ENCODE measurements around the gene KANSL1.

The KANSL1 gene

GRCh38 chr17:46049656-46050055 is 143.6 kb downstream of the KANSL1 start:
- TF ChIP-seq POLR2AphosphoS5 (IDR thresholded peaks at IDR 0.05; ENCODE audit: low read depth, low read length) (no peak), SIN3A (IDR thresholded peaks at IDR 0.05; ENCODE audit: borderline replicate concordance, insufficient read depth, low read length) (no peak), REST (IDR thresholded peaks at IDR 0.05; ENCODE audit: insufficient read depth in 1 of 2, low read depth in 2 of 2, low read length in 2 of 2) (no peak), FOXP2 (optimal IDR thresholded peaks at IDR 0.05; ENCODE audit: borderline replicate concordance, extremely low read depth, extremely low read length, insufficient read depth) (no peak), TAF1 (IDR thresholded peaks at IDR 0.05; ENCODE audit: borderline replicate concordance, insufficient read depth, low read length) (no peak)

GRCh38 chr17:46047856-46048255 is 145.4 kb downstream of the KANSL1 start:
- no peak for TF ChIP-seq FOXP2 (optimal IDR thresholded peaks at IDR 0.05; ENCODE audit: borderline replicate concordance, extremely low read depth, extremely low read length, insufficient read depth)
- TF ChIP-seq SIN3A (IDR thresholded peaks at IDR 0.05; ENCODE audit: borderline replicate concordance, insufficient read depth, low read length): no peak
- no peak for TF ChIP-seq REST (IDR thresholded peaks at IDR 0.05; ENCODE audit: insufficient read depth in 1 of 2, low read depth in 2 of 2, low read length in 2 of 2)
- TF ChIP-seq POLR2AphosphoS5 (IDR thresholded peaks at IDR 0.05; ENCODE audit: low read depth, low read length): no peak
- TF ChIP-seq TAF1 (IDR thresholded peaks at IDR 0.05; ENCODE audit: borderline replicate concordance, insufficient read depth, low read length): no peak

GRCh38 chr17:46047398-46047797 is 145.8 kb downstream of the KANSL1 start:
- TF ChIP-seq FOXP2 (optimal IDR thresholded peaks at IDR 0.05; ENCODE audit: borderline replicate concordance, extremely low read depth, extremely low read length, insufficient read depth) (no peak), SIN3A (IDR thresholded peaks at IDR 0.05; ENCODE audit: borderline replicate concordance, insufficient read depth, low read length) (no peak), POLR2AphosphoS5 (IDR thresholded peaks at IDR 0.05; ENCODE audit: low read depth, low read length) (no peak), REST (IDR thresholded peaks at IDR 0.05; ENCODE audit: insufficient read depth in 1 of 2, low read depth in 2 of 2, low read length in 2 of 2) (no peak), TAF1 (IDR thresholded peaks at IDR 0.05; ENCODE audit: borderline replicate concordance, insufficient read depth, low read length) (no peak)

- TF ChIP-seq REST (IDR thresholded peaks at IDR 0.05; ENCODE audit: insufficient read depth in 1 of 2, low read depth in 2 of 2, low read length in 2 of 2) (no peak), SIN3A (IDR thresholded peaks at IDR 0.05; ENCODE audit: borderline replicate concordance, insufficient read depth, low read length) (no peak), FOXP2 (optimal IDR thresholded peaks at IDR 0.05; ENCODE audit: borderline replicate concordance, extremely low read depth, extremely low read length, insufficient read depth) (no peak), TAF1 (IDR thresholded peaks at IDR 0.05; ENCODE audit: borderline replicate concordance, insufficient read depth, low read length) (no peak), POLR2AphosphoS5 (IDR thresholded peaks at IDR 0.05; ENCODE audit: low read depth, low read length) (no peak)
These were observed 146.3 kb downstream of the KANSL1 start for GRCh38 chr17:46046957-46047356.

GRCh38 chr17:46045639-46046038 is 147.6 kb downstream of the KANSL1 start:
- TF ChIP-seq SIN3A (IDR thresholded peaks at IDR 0.05; ENCODE audit: borderline replicate concordance, insufficient read depth, low read length) (no peak), FOXP2 (optimal IDR thresholded peaks at IDR 0.05; ENCODE audit: borderline replicate concordance, extremely low read depth, extremely low read length, insufficient read depth) (no peak)
